T-helper 17 cell (primary cell): ENCODE measurements around the gene AGRN. TPM values are rescaled to one million over a fixed set of nuclear protein-coding genes. Genes with fewer than 3 reads are reported as not detected.

Source experiments
- ATAC-seq: fragments of 150-1000 bp; cut with Tn5 transposase; 2 replicates; pipeline ENCODE4 v1.10.0; 2021; ENCODE audit warnings: mild to moderate bottlenecking, moderate library complexity
- DNase-seq, 3 donors: peaks; one replicate each; pipeline versions ENCODE4 v3.0.0 to v3.0.0-alpha.2; 2020 to 2021
- H3K9me3 ChIP-seq: one replicate; pipeline ENCODE4 v1.7.0; 2013; ENCODE audit warnings: low read length, mild to moderate bottlenecking; ENCODE audit not compliant: control insufficient read depth, poor library complexity, severe bottlenecking
- H3K27ac Mint-ChIP-seq: one replicate; pipeline ENCODE4 v1.8.0; 2022; ENCODE audit warnings: mild to moderate bottlenecking, moderate library complexity, mixed read lengths
- H3K27me3 Mint-ChIP-seq: one replicate; pipeline ENCODE4 v1.8.0; 2022; ENCODE audit warnings: mixed read lengths
- H3K36me3 Mint-ChIP-seq: one replicate; pipeline ENCODE4 v1.8.0; 2022; ENCODE audit warnings: low read depth, mixed read lengths
- H3K4me1 Mint-ChIP-seq: one replicate; pipeline ENCODE4 v1.8.0; 2022; ENCODE audit warnings: mild to moderate bottlenecking, mixed read lengths
- H3K4me3 Mint-ChIP-seq: one replicate; pipeline ENCODE4 v1.8.0; 2022; ENCODE audit warnings: mild to moderate bottlenecking, moderate library complexity, mixed read lengths
- total RNA-seq, 4 donors: library from RNA in 2 of 4; stranded (reverse) in 2 of 4; gene quantifications; one replicate each; pipeline ENCODE4 v1.2.3 and lab custom pipeline; 2022 to 2026

The AGRN gene
- total RNA-seq, 2 donors from 2014 or later: 1.2 to 1.4 TPM

DNA sequence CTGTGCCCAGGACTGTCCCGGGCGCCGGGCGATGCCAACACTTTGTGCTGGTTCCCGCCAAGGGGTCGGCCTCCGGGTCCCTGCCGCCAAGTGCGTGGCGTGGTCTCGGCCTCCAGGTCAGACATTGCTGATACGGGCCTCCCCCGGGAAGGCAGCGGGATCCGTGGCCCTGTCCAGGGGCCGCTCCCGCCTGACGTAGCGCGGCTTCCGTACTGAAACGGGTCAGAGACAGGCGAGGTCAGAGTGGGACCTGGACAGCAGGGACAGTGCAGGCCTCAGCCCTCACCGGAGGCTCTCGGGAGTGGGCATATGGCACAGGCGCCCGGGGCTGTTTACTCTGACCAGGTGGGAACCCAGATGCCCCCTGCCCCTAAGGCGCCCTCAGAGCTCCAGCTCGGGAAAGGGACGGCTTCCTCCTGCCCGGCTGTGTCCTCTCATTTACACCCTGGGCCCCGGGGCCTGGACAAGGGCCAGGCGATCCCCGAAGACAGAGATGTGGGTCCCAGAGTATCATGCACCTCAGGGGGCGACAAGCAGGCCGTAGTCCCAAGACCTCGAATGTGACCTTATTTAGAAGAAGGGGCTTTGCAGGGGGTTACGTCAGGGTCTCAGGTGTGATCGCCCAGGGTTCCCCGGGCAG is 63.0 kb downstream of the AGRN start:
- no peaks in the 10 kb centered on the region for H3K9me3 ChIP-seq
- Mint-ChIP-seq H3K27me3 (no peaks in the 10 kb centered on the region), H3K36me3 (no peaks in the 10 kb centered on the region), H3K27ac (no peak overlapping the region), H3K4me1 (peaks cover 3% of the 10 kb centered on the region), H3K4me3 (no peak overlapping the region)
- ATAC-seq (no peak), DNase-seq (no peak)

DNA sequence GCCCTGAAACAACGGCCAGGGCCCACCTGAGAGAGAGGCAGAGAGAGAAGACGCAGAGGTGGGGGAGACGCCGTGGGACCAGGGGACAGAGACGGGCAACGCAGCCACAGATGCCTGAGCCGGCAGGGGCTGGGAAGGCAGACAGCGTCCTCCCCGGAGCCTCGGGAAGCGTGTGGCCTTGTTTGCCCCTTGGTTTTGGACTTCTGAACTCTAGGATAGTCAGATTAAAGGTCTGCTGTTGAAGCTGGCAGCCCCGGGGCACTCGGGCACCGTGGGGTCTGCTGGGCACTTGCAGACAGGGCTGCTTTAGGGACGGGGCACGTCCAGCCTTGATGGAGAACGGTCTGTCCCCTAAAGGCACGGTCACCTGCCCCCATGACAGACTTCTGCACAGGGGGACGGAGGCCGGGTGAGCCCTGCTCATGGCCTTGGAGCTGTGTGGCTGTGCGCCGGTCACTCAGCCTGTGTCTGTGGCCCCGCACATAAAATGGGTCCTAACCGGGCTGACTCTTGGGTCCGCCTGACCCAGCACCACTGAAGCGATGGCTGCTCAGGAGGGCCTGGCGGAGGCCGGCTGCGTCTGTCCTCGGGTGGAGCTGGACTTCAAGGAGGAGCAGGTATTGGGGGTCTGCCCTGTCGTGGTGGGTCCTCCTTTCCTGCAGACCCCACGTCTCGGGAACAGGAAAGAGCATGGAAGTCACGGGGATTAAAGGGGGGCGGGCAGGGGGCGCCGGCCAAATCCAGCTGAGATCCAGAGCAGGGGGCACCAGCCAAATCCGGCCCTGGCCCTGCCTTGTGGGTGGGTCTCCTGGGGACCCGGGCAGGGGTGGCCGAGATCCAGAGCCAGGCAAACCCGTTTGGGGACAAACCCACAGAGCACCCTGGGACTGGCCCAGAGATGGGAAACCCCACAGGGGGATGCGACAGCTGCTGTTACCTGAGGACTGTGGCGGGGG is 63.8 kb downstream of the AGRN start:
- no peak overlapping the region for H3K27ac Mint-ChIP-seq
- H3K27me3 Mint-ChIP-seq: no peaks in the 10 kb centered on the region

DNA sequence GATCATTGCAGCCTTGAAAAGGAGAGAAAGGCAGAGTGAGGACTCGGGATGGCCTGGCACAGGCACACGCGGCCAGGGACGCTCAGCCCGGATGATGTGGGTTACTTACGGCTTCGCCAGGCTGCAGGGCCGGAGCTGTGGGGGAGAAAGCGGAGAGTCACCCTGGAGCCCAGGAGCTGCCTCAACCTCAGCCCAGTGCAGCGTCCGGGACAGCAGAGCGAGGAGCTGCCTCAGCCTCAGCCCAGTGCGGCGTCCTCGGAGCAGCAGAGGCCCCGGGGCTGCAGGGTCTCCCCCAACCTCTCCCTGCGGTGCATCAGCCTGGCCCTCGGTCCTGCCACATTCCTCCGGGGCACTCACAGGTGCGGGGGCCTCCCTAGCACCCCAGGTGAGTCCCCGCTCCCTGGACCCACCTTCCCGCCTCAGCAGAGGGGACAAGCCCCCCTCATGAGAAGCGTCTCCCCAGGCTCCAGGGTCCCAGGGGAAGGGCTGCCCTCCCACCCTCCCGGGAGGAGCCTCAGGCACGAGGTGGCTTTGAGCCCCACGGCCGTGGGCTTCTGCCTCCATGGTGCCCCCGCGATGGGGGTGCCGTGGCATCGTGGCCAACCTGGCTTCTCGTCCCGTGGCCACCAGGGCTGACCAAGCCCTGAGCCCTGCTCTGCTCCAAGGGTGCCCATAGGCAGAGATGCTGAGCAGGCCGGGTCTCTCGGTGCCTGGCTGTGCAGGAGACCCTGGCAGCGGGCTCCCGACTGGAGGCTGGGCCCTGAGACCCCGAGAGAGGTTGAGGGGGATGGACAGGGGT is 64.7 kb downstream of the AGRN start:
- no peaks in the 10 kb centered on the region for H3K27me3 Mint-ChIP-seq
- H3K4me3 Mint-ChIP-seq: no peak overlapping the region
- no peaks in the 10 kb centered on the region for H3K36me3 Mint-ChIP-seq
- DNase-seq (no peak), ATAC-seq (no peak)
- no peaks in the 10 kb centered on the region for H3K9me3 ChIP-seq
- H3K4me1 Mint-ChIP-seq: peaks cover 1% of the 10 kb centered on the region
- no peak overlapping the region for H3K27ac Mint-ChIP-seq

More for the DNA sequence above, 63.8 kb downstream of the AGRN start:
- H3K9me3 ChIP-seq: no peaks in the 10 kb centered on the region
- H3K4me3 Mint-ChIP-seq: no peak overlapping the region
- no peaks in the 10 kb centered on the region for H3K36me3 Mint-ChIP-seq
- DNase-seq (no peak), ATAC-seq (no peak)
- H3K4me1 Mint-ChIP-seq: peaks cover 3% of the 10 kb centered on the region

DNA sequence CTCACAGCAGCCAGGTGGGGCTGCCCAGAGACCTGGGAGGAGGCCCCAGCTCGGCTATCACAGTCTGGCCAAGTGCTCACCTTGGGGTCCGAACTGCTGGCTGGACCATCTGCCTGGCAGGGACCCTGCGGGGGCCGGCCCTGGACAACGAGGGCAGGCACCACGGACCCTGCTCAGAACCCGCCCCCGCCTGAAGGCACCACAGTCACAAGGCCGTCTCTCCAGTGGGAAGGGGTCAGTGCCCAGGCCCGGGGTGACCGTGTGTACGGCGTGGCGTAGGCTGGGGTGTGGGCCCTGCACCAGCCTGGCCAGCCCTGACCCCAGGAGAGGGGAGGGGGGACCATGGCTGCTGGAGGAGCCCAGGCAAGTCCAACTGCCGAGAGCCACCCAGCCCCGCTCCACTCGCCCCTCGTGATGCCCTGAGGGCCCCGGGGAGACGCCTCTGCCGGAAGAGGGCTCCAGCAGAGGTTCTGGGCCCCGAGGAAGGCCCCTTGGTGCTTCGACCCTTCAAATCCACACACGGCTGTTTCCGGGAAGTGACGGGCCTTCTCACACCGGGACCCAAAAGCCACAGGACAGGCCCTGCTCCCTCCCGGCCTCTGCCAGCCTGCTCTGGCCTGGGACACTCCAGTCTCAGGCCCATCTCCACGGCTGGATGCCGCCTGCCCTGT is 65.4 kb downstream of the AGRN start:
- ATAC-seq (no peak), DNase-seq (no peak)
- H3K27ac Mint-ChIP-seq: no peak overlapping the region

DNA sequence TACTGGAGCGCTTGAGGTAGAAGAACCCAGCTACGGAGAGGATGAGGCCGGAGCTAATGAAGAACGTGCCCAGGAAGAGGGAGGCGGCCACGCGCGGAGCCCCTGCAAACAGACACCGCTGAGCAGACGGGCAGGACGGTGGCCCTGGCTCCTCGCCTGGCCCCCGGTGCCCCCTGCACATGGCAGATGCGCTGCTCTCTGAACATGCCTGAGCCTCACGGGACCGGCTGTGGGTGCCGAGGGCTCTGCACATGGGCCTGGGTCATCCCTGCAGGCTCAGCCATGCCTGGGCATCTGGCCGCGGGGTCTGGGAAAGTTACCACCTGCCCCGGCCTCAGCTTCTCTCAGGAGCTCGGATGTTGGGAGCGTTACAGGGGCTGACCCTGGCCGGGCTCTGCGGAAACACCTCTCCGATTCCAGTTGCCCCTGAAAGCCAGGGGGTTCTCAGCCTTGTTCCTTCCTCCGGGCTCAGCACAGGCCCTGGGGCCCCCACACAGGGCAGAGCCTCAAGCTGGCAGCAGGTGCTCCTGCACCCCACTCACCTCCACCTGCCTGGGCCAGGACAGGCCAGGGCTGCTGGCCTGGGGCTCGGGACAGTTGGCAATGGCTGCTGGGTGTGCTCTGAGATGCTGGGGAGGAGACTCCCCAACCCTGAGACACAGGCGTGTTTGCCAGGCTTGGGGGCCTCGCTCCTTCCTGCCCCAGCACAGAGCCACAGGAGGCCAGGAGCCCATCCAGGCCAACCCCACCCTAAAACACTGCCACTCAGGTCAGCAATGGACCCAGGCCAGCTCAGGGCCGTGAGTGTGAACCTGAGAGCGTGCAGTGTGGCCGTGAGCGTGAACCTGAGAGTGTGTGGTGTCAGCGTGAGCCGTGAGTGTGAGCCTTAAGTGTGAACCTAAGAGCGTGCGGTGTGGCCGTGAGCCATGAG is 66.3 kb downstream of the AGRN start:
- ATAC-seq (no peak), DNase-seq (no peak)
- no peak overlapping the region for H3K27ac Mint-ChIP-seq
- no peak overlapping the region for H3K4me3 Mint-ChIP-seq
- no peaks in the 10 kb centered on the region for H3K36me3 Mint-ChIP-seq
- no peaks in the 10 kb centered on the region for H3K27me3 Mint-ChIP-seq
- peaks cover 3% of the 10 kb centered on the region for H3K4me1 Mint-ChIP-seq
- H3K9me3 ChIP-seq: no peaks in the 10 kb centered on the region

More for the DNA sequence above, 65.4 kb downstream of the AGRN start:
- no peaks in the 10 kb centered on the region for H3K9me3 ChIP-seq
- H3K4me1 Mint-ChIP-seq: peaks cover 3% of the 10 kb centered on the region
- no peaks in the 10 kb centered on the region for H3K27me3 Mint-ChIP-seq
- no peak overlapping the region for H3K4me3 Mint-ChIP-seq
- H3K36me3 Mint-ChIP-seq: no peaks in the 10 kb centered on the region

DNA sequence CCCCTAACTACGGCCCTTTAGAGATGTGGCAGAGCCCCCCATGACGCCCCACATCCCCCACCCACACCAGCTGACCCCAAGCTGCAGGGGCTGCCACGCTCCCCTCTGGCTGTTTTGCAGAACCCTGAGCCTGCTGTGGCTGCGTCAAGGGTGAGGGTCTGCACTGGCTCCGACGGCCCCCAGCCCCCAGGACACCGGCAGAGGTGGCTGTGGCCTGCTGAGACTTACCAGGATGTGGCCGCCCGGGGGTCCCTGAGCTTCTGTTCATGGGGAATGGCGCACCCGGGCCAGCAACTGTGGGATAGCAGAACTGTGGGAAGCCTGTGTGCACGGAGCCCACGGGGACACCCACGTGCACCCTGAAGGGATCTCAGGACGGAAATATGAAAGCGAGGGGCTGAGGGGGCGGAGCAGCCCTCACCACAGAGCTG is 67.0 kb downstream of the AGRN start:
- DNase-seq: no peak
- Mint-ChIP-seq H3K27me3 (no peaks in the 10 kb centered on the region), H3K4me3 (no peak overlapping the region), H3K4me1 (peaks cover 3% of the 10 kb centered on the region), H3K27ac (no peak overlapping the region), H3K36me3 (no peaks in the 10 kb centered on the region)
- no peaks in the 10 kb centered on the region for H3K9me3 ChIP-seq
- no peak for ATAC-seq

DNA sequence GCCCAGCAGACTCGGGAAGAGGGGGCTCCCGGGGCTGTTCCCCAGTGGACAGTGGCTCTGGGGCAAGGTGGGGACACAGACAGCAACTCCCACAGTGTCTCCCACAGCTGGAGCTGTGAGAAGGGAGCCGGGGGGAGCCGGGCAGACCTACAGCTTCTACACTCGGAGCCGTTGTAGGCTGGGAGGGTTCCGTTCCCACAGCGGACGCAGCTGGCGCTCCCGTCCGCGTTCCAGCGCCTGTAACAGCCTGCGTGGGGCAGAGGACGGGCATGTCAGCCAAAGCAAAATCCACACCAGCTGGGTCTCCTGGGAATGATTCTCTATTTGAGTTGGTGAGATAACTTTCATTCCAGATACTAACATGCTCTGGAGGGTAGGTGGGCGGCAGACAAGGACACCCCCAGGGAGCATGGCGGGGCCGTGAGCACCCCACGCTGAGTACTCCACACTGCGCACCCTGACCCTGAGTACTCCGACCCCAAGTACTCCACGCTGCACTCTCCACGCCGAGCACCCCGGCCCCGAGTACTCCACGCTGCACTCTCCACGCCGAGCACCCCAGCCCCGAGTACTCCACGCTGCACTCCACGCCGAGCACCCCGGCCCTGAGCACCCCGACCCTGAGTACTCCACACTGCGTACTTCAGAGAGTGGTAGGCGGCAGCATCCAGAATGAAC is 67.6 kb downstream of the AGRN start:
- Mint-ChIP-seq H3K27ac (no peak overlapping the region), H3K4me1 (peaks cover 3% of the 10 kb centered on the region), H3K4me3 (no peak overlapping the region), H3K36me3 (no peaks in the 10 kb centered on the region), H3K27me3 (no peaks in the 10 kb centered on the region)
- no peak for ATAC-seq
- H3K9me3 ChIP-seq: no peaks in the 10 kb centered on the region
- DNase-seq: no peak

DNA sequence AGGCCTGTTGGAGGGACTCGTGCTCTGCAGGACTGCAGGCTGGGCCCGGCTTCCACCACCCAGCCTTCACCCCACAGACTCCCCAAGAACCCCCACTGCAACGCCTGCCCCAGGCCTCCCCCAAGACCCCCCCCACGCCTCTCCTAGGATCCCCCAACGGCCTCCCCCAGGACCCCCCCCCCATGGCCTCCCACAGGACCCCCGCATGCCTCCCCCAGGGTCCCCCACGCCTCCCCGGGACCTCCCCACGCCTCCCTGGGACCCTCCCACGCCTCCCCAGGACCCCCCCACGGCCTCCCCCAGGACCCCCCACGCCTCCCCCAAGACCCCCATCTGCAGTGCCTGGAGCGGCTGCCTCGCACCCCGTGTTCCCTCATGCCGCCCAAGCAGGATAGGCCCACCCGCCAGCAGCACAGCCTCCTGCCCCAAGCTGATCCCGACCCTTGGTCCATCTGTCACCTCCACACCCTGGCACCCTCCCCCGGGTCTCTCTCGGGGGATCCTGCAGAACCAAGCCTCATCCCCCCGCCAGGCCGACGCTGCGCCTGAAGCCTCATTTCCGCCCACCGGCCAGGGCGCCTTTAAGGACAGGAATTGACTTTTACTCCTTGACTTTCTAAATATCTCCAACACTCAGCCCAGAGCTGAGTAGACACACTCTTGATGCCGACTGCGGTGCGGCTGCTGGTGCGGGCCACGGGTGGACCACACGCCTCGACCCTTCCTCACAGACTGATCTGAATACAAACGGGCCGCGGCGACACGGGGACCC is 68.3 kb downstream of the AGRN start:
- Mint-ChIP-seq H3K4me3 (no peak overlapping the region), H3K27ac (no peak overlapping the region), H3K36me3 (no peaks in the 10 kb centered on the region), H3K4me1 (peaks cover 6% of the 10 kb centered on the region), H3K27me3 (no peaks in the 10 kb centered on the region)
- DNase-seq (no peak), ATAC-seq (no peak)
- H3K9me3 ChIP-seq: no peaks in the 10 kb centered on the region

DNA sequence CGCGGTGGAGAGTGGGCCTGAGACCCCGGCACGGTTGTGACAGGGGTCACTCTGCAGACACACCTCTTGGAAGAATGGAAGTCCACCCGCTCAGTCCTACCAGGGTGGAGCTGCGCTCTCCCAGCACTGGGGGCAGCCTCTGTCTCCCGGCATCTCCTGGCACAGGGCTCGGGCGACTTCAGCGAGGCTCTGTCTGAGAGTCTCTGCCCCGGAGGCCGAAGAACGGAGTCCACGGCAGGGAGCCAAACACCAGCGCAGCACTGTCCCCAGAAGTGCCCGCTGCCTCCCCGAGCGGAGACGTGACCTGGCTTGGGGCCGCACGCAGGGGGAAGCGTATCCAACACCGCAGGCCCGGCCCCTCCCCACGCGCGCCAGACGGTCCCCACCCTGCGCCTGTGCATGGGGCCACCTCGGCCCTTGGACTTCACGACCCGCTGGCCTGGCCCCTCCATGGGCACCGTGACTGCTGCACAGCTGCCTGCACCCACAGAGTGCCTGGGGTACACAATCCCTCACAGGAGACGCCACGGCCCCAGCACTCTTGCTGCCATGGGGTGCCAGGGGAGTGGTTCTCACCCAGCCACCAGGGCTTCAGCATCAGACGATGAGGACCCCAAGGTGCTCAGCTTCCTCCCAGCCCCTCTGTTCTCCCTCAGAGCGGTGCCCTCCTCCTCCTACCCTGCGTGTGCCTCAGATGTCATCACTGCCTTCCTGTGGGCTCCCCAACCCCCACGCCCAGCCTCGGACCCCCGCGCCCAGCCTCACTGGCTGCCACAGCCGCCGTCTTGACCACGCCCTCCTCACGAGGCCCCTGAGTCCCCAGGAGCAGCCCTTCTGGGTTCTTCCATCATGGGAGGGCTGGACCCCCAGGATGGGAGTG is 69.1 kb downstream of the AGRN start:
- peaks cover 6% of the 10 kb centered on the region for H3K4me1 Mint-ChIP-seq
- ATAC-seq: no peak
- no peak for DNase-seq
- no peaks in the 10 kb centered on the region for H3K9me3 ChIP-seq
- H3K27ac Mint-ChIP-seq: no peak overlapping the region
- no peak overlapping the region for H3K4me3 Mint-ChIP-seq
- H3K27me3 Mint-ChIP-seq: no peaks in the 10 kb centered on the region
- H3K36me3 Mint-ChIP-seq: no peaks in the 10 kb centered on the region

DNA sequence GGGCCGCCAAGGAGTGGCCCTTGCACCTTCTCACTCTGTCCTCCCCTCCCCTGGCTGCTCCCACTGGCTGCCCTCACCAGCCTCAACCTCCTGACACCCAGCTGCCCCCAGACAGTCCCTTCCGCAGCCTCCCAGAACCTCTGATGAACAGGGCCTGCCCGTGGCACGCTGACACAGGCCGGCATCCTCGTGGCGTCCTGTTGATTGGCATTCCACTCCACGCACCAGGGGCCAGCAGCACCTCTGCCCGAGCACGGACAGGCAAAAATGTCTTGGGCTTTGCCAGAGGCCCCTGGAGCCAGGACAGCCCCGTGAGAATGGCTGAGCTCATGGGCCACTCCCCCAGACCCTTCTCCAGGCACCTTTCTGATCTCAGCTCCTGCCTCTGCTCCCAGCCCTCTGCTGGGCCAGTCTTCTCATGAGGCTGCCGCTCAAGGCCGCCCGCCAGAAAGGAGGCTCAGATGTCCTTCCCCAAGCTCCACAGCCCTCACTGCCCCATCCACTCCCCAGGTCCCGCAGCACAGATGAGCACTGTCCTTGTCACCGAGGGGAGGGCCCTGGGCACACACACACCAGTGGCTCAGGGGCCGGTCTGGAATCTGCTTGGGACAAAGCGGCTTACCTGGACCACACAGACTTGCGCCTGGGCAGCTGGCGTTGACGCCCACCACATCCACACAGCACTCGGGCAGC is 70.0 kb downstream of the AGRN start:
- H3K4me1 Mint-ChIP-seq: peaks cover 6% of the 10 kb centered on the region
- H3K27ac Mint-ChIP-seq: no peak overlapping the region
- no peaks in the 10 kb centered on the region for H3K27me3 Mint-ChIP-seq
- no peaks in the 10 kb centered on the region for H3K9me3 ChIP-seq
- no peak for ATAC-seq
- H3K4me3 Mint-ChIP-seq: no peak overlapping the region
- DNase-seq: no peak
- no peaks in the 10 kb centered on the region for H3K36me3 Mint-ChIP-seq
